ENCODE results near the gene GPR146. TPM values are rescaled to one million over a fixed set of nuclear protein-coding genes. Genes with fewer than 3 reads are reported as not detected.

The GPR146 gene
- total and polyA plus RNA-seq, 9 of the 15 experiments (the other 6 are each of a cell fraction or from before 2014, with no cell fraction given): 0.22 to 3.6 (median 0.64) TPM; not detected in 2

- TF ChIP-seq ZNF407 (IDR thresholded peaks at IDR 0.05; ENCODE audit: low read depth) (no peak), NEUROD1 (IDR thresholded peaks at IDR 0.05; ENCODE audit: borderline replicate concordance, low read depth, low read length, partially characterized antibody) (peak; percentile 31), MED1 (CRISPR knock-in tag; IDR thresholded peaks at IDR 0.05; ENCODE audit: borderline replicate concordance) (no peak), NELFE (IDR thresholded peaks at IDR 0.05; ENCODE audit: insufficient read depth, insufficient read length) (no peak), FOSL1 (tag; conservative IDR thresholded peaks at IDR 0.05) (peak; percentile 95), SPI1 (IDR thresholded peaks at IDR 0.05; ENCODE audit: borderline replicate concordance, low read depth, low read length) (0 out of 2 replicates have a peak, but pooled peaks have one; percentile 11), FIP1L1 (IDR thresholded peaks at IDR 0.05; ENCODE audit: low read depth, low read length, poor library complexity, severe bottlenecking) (no peak), MAZ (CRISPR knock-in tag; conservative IDR thresholded peaks at IDR 0.05 in 1 of 2, IDR thresholded peaks at IDR 0.05 in 1 of 2) (no peak), TOE1 (IDR thresholded peaks at IDR 0.05; ENCODE audit: borderline replicate concordance) (no peak), TOE1 (CRISPR knock-in tag; IDR thresholded peaks at IDR 0.05; ENCODE audit: borderline replicate concordance, low read depth) (no peak), TSC22D4 (tag; IDR thresholded peaks at IDR 0.05) (no peak), STAG1 (CRISPR knock-in tag; IDR thresholded peaks at IDR 0.05; ENCODE audit: borderline replicate concordance) (no peak)
- TF ChIP-seq, protein P1, sequence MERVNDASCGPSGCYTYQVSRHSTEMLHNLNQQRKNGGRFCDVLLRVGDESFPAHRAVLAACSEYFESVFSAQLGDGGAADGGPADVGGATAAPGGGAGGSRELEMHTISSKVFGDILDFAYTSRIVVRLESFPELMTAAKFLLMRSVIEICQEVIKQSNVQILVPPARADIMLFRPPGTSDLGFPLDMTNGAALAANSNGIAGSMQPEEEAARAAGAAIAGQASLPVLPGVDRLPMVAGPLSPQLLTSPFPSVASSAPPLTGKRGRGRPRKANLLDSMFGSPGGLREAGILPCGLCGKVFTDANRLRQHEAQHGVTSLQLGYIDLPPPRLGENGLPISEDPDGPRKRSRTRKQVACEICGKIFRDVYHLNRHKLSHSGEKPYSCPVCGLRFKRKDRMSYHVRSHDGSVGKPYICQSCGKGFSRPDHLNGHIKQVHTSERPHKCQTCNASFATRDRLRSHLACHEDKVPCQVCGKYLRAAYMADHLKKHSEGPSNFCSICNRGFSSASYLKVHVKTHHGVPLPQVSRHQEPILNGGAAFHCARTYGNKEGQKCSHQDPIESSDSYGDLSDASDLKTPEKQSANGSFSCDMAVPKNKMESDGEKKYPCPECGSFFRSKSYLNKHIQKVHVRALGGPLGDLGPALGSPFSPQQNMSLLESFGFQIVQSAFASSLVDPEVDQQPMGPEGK (CRISPR knock-in tag; IDR thresholded peaks at IDR 0.05; ENCODE audit: borderline replicate concordance): no peak
- TF ChIP-seq, protein P2, sequence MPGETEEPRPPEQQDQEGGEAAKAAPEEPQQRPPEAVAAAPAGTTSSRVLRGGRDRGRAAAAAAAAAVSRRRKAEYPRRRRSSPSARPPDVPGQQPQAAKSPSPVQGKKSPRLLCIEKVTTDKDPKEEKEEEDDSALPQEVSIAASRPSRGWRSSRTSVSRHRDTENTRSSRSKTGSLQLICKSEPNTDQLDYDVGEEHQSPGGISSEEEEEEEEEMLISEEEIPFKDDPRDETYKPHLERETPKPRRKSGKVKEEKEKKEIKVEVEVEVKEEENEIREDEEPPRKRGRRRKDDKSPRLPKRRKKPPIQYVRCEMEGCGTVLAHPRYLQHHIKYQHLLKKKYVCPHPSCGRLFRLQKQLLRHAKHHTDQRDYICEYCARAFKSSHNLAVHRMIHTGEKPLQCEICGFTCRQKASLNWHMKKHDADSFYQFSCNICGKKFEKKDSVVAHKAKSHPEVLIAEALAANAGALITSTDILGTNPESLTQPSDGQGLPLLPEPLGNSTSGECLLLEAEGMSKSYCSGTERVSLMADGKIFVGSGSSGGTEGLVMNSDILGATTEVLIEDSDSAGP (CRISPR knock-in tag; IDR thresholded peaks at IDR 0.05): no peak
Observed at GRCh38 chr7:1028775-1029636, 15.3 kb upstream of the GPR146 start (continued).
